Body of pancreas (tissue), 4 donors: ENCODE measurements around the gene CYP1B1. TPM values are rescaled to one million over a fixed set of nuclear protein-coding genes. Genes with fewer than 3 reads are reported as not detected.

Experiments
- ATAC-seq: fragments of 150-250 bp; one replicate; pipeline ENCODE4 v1.9.1; 2016
- DNase-seq, 4 donors: peaks; one replicate each; pipeline ENCODE4 v3.0.0-alpha.2; 2019
- H3K27ac ChIP-seq, 4 donors: fragments of 200-600 bp; sonication (generic); 1 replicate in 3 of 4; 2 replicates in 1 of 4; pipeline versions ENCODE4 v1.5.1 to v1.6.1; 2016 to 2019; ENCODE audit warnings: mild to moderate bottlenecking in 1 of 4, mixed read lengths in 1 of 4, moderate library complexity in 1 of 4
- H3K27me3 ChIP-seq, 2 donors: fragments of 200-600 bp; sonication (generic); one replicate each; pipeline ENCODE4 v1.6.0; 2016; ENCODE audit warnings: mild to moderate bottlenecking in 1 of 2
- H3K36me3 ChIP-seq, 2 donors: fragments of 200-600 bp; sonication (generic); replicated peaks in 1 of 2; 2 replicates each; pipeline ENCODE4 v1.5.1; 2016; ENCODE audit warnings: low read depth in 2 of 2; ENCODE audit not compliant: insufficient read depth in 1 of 2
- H3K4me1 ChIP-seq: fragments of 200-600 bp; sonication (generic); one replicate; pipeline ENCODE4 v1.6.0; 2016
- H3K4me3 ChIP-seq, 2 donors: fragments of 200-600 bp; sonication (generic); 1 replicate in 1 of 2; 2 replicates in 1 of 2; pipeline ENCODE4 v1.5.1; 2016 to 2019
- H3K9me3 ChIP-seq, 3 donors: fragments of 200-600 bp; sonication (generic); 1 replicate in 2 of 3; 2 replicates in 1 of 3; pipeline ENCODE4 v1.5.1; 2016
- POLR2A ChIP-seq, 3 donors: fragments of 450-650 bp; IDR thresholded peaks; one replicate each; pipeline ENCODE4 v1.6.1; 2016; ENCODE audit warnings: antibody characterized with exemption in 3 of 3, mild to moderate bottlenecking in 2 of 3
- WGBS, 2 donors: methylation state at CpG; one replicate each; pipeline ENCODE4 v1.1.5; 2017; 5-methylcytosine and 5-hydroxymethylcytosine counted together
- intact Hi-C: fragments of 100-400 bp; cut with DNase I; formaldehyde crosslinking; loops from one replicate; pipeline ENCODE4 v1.15.1; 2023
- total RNA-seq, 2 donors: library from RNA; depleted of rRNA; stranded (reverse); fragments of >200 nt; gene quantifications; one replicate each; pipeline ENCODE4 v1.1.0, GENCODE V29; 2016
- TF ChIP-seq, protein P1 (sequence below), 7 experiments: fragments of 450-650 bp in 4 of 7; fragments of 200-600 bp in 3 of 7; sonication (generic) in 3 of 7; IDR thresholded peaks; one replicate each; pipeline ENCODE4 v1.5.1; 2016 to 2019; ENCODE audit warnings: antibody characterized with exemption in 7 of 7

Gene CYP1B1
- total RNA-seq, 2 donors from 2014 or later, result 9.1 to 22.4 TPM

DNA sequence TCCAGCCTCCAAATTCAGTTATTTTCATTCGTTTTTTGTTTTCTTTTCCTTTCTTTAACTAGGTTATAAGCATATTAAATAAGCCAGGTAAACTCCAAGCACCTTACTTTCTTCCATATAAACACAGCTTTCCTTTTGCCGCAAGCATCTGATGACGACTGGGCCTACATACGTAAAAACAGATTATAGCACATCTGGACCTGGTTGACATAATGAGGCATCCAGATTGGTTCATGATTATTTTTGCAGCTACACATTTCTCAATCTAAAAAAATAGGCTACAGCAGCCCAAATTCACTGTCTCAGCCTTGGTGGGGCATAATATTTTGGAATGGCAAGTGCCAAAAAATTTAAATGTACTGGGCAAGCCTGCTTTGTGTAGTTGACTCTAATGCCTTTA lies 7.7 kb downstream of the CYP1B1 start:
- Histone ChIP-seq H3K27me3 (no peaks in the 10 kb centered on the region), H3K9me3 (no peaks in the 10 kb centered on the region), H3K27ac (no peak overlapping the region), H3K36me3 (no peaks in the 10 kb centered on the region), H3K4me3 (no peak overlapping the region), H3K4me1 (no peaks in the 10 kb centered on the region)
- WGBS, 2 donors, result 81 to 85% methylated on average over 4 of the region's 4 CpGs
- DNase-seq, result no peak
- ATAC-seq, result no peak
- TF ChIP-seq, protein P1, sequence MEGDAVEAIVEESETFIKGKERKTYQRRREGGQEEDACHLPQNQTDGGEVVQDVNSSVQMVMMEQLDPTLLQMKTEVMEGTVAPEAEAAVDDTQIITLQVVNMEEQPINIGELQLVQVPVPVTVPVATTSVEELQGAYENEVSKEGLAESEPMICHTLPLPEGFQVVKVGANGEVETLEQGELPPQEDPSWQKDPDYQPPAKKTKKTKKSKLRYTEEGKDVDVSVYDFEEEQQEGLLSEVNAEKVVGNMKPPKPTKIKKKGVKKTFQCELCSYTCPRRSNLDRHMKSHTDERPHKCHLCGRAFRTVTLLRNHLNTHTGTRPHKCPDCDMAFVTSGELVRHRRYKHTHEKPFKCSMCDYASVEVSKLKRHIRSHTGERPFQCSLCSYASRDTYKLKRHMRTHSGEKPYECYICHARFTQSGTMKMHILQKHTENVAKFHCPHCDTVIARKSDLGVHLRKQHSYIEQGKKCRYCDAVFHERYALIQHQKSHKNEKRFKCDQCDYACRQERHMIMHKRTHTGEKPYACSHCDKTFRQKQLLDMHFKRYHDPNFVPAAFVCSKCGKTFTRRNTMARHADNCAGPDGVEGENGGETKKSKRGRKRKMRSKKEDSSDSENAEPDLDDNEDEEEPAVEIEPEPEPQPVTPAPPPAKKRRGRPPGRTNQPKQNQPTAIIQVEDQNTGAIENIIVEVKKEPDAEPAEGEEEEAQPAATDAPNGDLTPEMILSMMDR (IDR thresholded peaks at IDR 0.05), result no peak
- TF ChIP-seq POLR2A (IDR thresholded peaks at IDR 0.05), result no peak
- intact Hi-C loops, result no loop called here

DNA sequence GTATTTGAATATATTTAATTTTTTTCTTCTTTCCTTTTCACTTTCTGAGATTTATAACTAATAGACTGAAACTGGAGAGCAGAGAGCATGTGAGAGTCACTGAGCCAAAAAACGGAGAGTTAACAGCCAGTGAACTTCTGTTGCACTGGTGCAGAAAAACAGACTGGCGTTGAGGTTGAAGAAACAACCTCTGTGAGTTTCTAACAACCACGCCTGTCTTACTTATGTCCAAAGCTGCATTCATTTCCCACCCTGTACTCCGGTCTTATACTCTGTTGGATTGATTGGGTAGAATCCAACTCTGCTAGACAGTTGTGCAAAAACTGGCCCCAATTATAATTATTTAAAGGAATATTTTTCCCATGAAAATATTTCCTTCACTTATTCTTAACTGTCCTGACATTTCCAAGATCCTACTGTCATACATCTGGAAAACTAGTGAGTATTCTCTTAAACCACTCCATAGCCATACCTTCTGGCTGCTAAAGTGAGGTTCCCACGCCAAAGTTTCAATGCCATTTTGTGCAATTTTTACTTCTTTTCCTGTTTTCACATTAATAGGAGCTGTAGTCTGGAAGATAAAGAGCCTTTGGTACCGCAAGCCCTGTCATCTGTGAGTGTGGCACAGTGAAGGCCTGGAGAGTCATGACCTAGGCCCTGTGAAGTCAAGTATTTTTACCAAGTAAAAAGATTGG lies 9.4 kb downstream of the CYP1B1 start:
- DNase-seq, result no peak
- Histone ChIP-seq H3K4me1 (no peaks in the 10 kb centered on the region), H3K4me3 (no peak overlapping the region), H3K36me3 (no peaks in the 10 kb centered on the region), H3K27ac (no peak overlapping the region), H3K9me3 (no peaks in the 10 kb centered on the region), H3K27me3 (no peaks in the 10 kb centered on the region)
- ATAC-seq, result no peak
- no peak for TF ChIP-seq POLR2A (IDR thresholded peaks at IDR 0.05)
- TF ChIP-seq, protein P1 (IDR thresholded peaks at IDR 0.05), result no peak
- intact Hi-C loops, result no loop called here
- whole genome bisulfite sequencing, 2 donors, result 74 to 77% methylated on average over 6 of the region's 6 CpGs

DNA sequence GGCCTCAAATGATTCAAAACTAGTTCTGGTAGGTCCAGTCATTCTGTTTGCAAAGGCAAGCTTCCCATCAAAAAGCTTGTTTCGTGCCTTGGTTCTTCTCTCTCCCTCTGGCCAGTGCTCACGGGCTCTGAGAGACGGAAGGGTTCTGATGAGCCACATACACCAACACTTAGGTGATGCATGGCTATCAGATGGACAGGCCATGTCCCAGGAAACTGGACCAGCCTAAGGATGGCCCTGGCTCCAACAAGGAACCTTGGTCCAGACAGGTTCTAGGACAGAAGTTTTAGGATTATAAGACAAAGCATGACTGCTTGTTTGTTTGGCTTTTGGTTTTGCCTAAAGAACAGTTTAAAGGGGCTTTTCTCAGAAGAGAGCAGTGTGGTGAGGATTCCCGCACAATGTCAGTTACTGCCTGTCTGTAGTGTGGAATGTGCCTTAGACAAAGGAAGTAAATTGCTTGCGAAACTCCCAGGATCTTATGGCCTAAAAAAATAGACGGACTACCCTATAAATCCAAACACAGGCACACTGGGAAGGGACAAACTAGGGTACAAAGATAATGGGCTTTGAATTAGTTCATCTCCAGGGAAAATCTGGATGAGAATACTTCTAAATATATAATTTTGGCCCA lies 10.3 kb downstream of the CYP1B1 start:
- ATAC-seq, result no peak
- WGBS, 2 donors, result 79 to 82% methylated on average over 6 of the region's 6 CpGs

DNA sequence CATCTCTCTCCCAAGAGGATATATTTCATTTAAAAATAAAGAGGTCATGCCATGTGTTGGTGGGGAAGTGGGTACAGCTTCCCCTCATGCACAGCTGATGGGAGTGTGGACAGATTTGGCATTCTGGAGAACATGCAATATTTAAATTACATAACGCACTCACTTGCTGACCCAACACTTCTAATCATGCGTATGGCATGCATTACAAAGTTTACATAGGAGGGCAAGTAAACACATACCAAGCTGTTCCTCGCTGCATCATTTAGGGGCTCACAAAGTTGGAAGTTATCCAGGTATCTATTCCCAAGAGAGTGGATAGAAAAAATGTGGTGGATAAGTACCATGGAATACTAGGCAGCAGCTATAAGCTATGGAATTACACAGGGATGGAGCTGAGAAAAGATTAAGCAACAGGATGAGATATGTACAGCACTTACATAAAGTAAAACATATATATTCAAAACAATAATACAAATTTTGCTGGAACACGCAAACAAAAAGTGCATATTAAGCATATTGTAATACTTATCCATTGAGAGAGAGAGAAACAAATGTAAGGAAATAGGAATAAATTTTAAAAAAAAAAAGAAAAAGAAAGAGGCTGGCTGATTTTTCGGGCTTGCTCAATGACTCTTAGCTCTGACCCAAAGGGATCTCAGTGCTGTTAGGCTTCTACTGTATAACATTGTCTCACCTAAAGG lies 11.0 kb downstream of the CYP1B1 start:
- no peak overlapping the region for H3K27ac ChIP-seq

More for the DNA sequence above, 10.3 kb downstream of the CYP1B1 start:
- DNase-seq, result no peak
- Histone ChIP-seq H3K36me3 (no peaks in the 10 kb centered on the region), H3K27ac (no peak overlapping the region), H3K9me3 (no peaks in the 10 kb centered on the region), H3K4me3 (no peak overlapping the region), H3K4me1 (no peaks in the 10 kb centered on the region), H3K27me3 (no peaks in the 10 kb centered on the region)
- intact Hi-C loops, result no loop called here
- no peak for TF ChIP-seq POLR2A (IDR thresholded peaks at IDR 0.05)
- TF ChIP-seq, protein P1 (IDR thresholded peaks at IDR 0.05), result no peak

More for the DNA sequence above, 11.0 kb downstream of the CYP1B1 start:
- WGBS, 2 donors, result 78 to 81% methylated on average over 5 of the region's 5 CpGs
- DNase-seq (no peak), ATAC-seq (no peak)
- intact Hi-C loops, result no loop called here
- H3K4me3 ChIP-seq, result no peak overlapping the region
- H3K9me3 ChIP-seq, result no peaks in the 10 kb centered on the region
- no peaks in the 10 kb centered on the region for H3K27me3 ChIP-seq
- H3K36me3 ChIP-seq, result no peaks in the 10 kb centered on the region
- TF ChIP-seq, protein P1 (IDR thresholded peaks at IDR 0.05), result no peak
- TF ChIP-seq POLR2A (IDR thresholded peaks at IDR 0.05), result no peak
- H3K4me1 ChIP-seq, result no peaks in the 10 kb centered on the region
